D721Med (cell line): ENCODE measurements around the gene CCR9.

Experiments used
- DNase-seq: peaks from one replicate; pipeline ENCODE4 v3.0.0; 2011; ENCODE audit warnings: low spot score; ENCODE audit not compliant: insufficient read length
- FAIRE-seq: peaks from 2 replicates; lab custom pipeline; 2011; peaks lifted over from hg19 to GRCh38; lab: Jason Lieb, UNC
- CTCF ChIP-seq: IDR thresholded peaks from 2 replicates; pipeline ENCODE4 v1.5.1; 2012; ENCODE audit warnings: mild to moderate bottlenecking, control low read depth; ENCODE audit not compliant: insufficient read depth; ENCODE audit errors: missing control alignments

Gene CCR9

GRCh38 chr3:45894015-45894414 lies 7.7 kb downstream of the CCR9 start:
- no peak for FAIRE-seq
- TF ChIP-seq CTCF: no peak
- DNase-seq: no peak

GRCh38 chr3:45895686-45896468 lies 9.5 kb downstream of the CCR9 start:
- TF ChIP-seq CTCF: no peak
- DNase-seq (no peak), FAIRE-seq (no peak)

GRCh38 chr3:45896956-45897355 lies 10.6 kb downstream of the CCR9 start:
- FAIRE-seq (no peak), DNase-seq (no peak)
- no peak for TF ChIP-seq CTCF

GRCh38 chr3:45904931-45905330 lies 18.6 kb downstream of the CCR9 start:
- TF ChIP-seq CTCF: no peak
- no peak for FAIRE-seq
- DNase-seq: no peak

- DNase-seq (no peak), FAIRE-seq (no peak)
- TF ChIP-seq CTCF: no peak
Observed at GRCh38 chr3:45905755-45906154, 19.4 kb downstream of the CCR9 start.

GRCh38 chr3:45906681-45907407 lies 20.5 kb downstream of the CCR9 start:
- no peak for FAIRE-seq
- DNase-seq: no peak
- peak; percentile 25 for TF ChIP-seq CTCF
